K562 (cell line): ENCODE data around the gene ERGIC1. TPM values are rescaled to one million over a fixed set of nuclear protein-coding genes. Genes with fewer than 3 reads are reported as not detected.

ENCODE experiments used
- CEBPB ChIP-seq: fragments of 450-650 bp; IDR thresholded peaks from 2 replicates; pipeline ENCODE4 v1.6.1; 2016; ENCODE audit warnings: missing genetic modification characterization, missing compliant biosample characterization
- ERF ChIP-seq: fragments of 450-650 bp; formaldehyde crosslinking; IDR thresholded peaks from 2 replicates; pipeline ENCODE4 v1.4.0; 2020; ENCODE audit warnings: mild to moderate bottlenecking, mixed read lengths
- ETV5 ChIP-seq: sonication (generic); formaldehyde crosslinking; IDR thresholded peaks from 2 replicates; pipeline ENCODE4 v1.4.0; 2020; ENCODE audit warnings: low read depth, mild to moderate bottlenecking, missing genetic modification reagents
- MYC ChIP-seq, 2 experiments: fragments of 250-450 bp in 1 of 2; sonication (Bioruptor Pico) in 1 of 2; IDR thresholded peaks; 2 replicates each; pipeline versions ENCODE4 v1.5.1 to v1.6.1; 2012 to 2021; ENCODE audit warnings: low read depth in 2 of 2, borderline replicate concordance in 1 of 2, improper control_type of control experiment in 1 of 2, low read length in 1 of 2, mild to moderate bottlenecking in 1 of 2, moderate library complexity in 1 of 2
- POLR2A ChIP-seq: fragments of 450-650 bp; conservative IDR thresholded peaks from 2 replicates; pipeline ENCODE4 v1.6.1; 2016
- POLR2G ChIP-seq: fragments of 200-400 bp; formaldehyde crosslinking; IDR thresholded peaks from 2 replicates; pipeline ENCODE4 v1.6.1; 2017; ENCODE audit warnings: low read depth, mild to moderate bottlenecking, antibody characterized with exemption, low read length, moderate library complexity
- PTTG1 ChIP-seq: fragments of 450-650 bp; IDR thresholded peaks from 2 replicates; pipeline ENCODE4 v1.6.1; 2016; ENCODE audit warnings: low read depth, mild to moderate bottlenecking, missing genetic modification characterization, missing compliant biosample characterization
- PYGO2 ChIP-seq: fragments of 450-650 bp; IDR thresholded peaks from 2 replicates; pipeline ENCODE4 v1.6.1; 2016; ENCODE audit warnings: mild to moderate bottlenecking, missing genetic modification characterization, moderate library complexity, missing compliant biosample characterization
- RAD21 ChIP-seq, 2 experiments: fragments of 250-450 bp in 1 of 2; fragments of 450-650 bp in 1 of 2; sonication (Bioruptor Pico) in 1 of 2; formaldehyde crosslinking in 1 of 2; IDR thresholded peaks in 1 of 2; conservative IDR thresholded peaks in 1 of 2; 2 replicates each; pipeline versions ENCODE4 v1.4.0 to v1.8.0; 2020 to 2022; ENCODE audit warnings: mild to moderate bottlenecking in 2 of 2, moderate library complexity in 1 of 2
- TFE3 ChIP-seq: fragments of 450-650 bp; formaldehyde crosslinking; IDR thresholded peaks from 2 replicates; pipeline ENCODE4 v1.4.0; 2020; ENCODE audit warnings: mild to moderate bottlenecking, mixed read lengths
- U2AF1 ChIP-seq: fragments of 200-400 bp; formaldehyde crosslinking; optimal IDR thresholded peaks from 2 replicates; pipeline ENCODE3; 2017; ENCODE audit warnings: mild to moderate bottlenecking, low read depth, low read length, moderate library complexity
- YY1 ChIP-seq, 3 experiments: IDR thresholded peaks; 2 replicates each; pipeline ENCODE4 v1.6.1; 2011; ENCODE audit warnings: low read length in 2 of 3, mild to moderate bottlenecking in 2 of 3, moderate library complexity in 2 of 3, borderline replicate concordance in 1 of 3, control low read depth in 1 of 3, low read depth in 1 of 3; ENCODE audit not compliant: insufficient read depth in 3 of 3, insufficient replicate concordance in 2 of 3, control insufficient read depth in 1 of 3, insufficient read length in 1 of 3; ENCODE audit errors: extremely low read depth in 1 of 3
- ZNF146 ChIP-seq: IDR thresholded peaks from one replicate; pipeline ENCODE4 v1.6.1; 2018; ENCODE audit warnings: missing compliant biosample characterization; ENCODE audit not compliant: unreplicated experiment
- ZNF174 ChIP-seq: fragments of 250-450 bp; sonication (Bioruptor Pico); IDR thresholded peaks from 2 replicates; pipeline ENCODE4 v1.4.0; 2020; ENCODE audit warnings: mild to moderate bottlenecking
- ZNF384 ChIP-seq: IDR thresholded peaks from 2 replicates; pipeline ENCODE4 v1.6.1; 2012; ENCODE audit warnings: low read depth, low read length, improper control_type of control experiment
- polyA plus RNA-seq, 8 experiments: library from polyadenylated mRNA; depleted of rRNA in 4 of 8; stranded (reverse) in 5 of 8; unstranded in 3 of 8; fragments of >200 nt; fragmentation: Nextera tagmentation in 2 of 8; fragmentation: Illumina TruSeq in 1 of 8; extraction: Ambion mirVana in 2 of 8; extraction: Trizol in 1 of 8; gene quantifications; 2 replicates each; pipeline versions ENCODE4 v1.2.1 to v1.2.3, GENCODE V29; 2011 to 2014; ENCODE audit warnings: inconsistent platforms in 1 of 8, missing spikeins in 1 of 8
- total RNA-seq, 7 experiments: library from RNA; depleted of rRNA in 6 of 7; stranded (reverse); fragments of >200 nt in 6 of 7; fragmentation: Illumina TruSeq in 2 of 7; extraction: Trizol in 2 of 7; gene quantifications; 2 replicates each; pipeline versions ENCODE4 v1.2.1 to v1.2.3, GENCODE V29; 2011 to 2021; ENCODE audit warnings: low replicate concordance in 1 of 7
- TF ChIP-seq, protein P1 (sequence below), 2 experiments: IDR thresholded peaks; 2 replicates each; pipeline ENCODE4 v1.6.1; 2011; ENCODE audit warnings: borderline replicate concordance in 1 of 2, control low read depth in 1 of 2, low read depth in 1 of 2, low read length in 1 of 2, mild to moderate bottlenecking in 1 of 2, mixed read lengths in 1 of 2, moderate library complexity in 1 of 2; ENCODE audit not compliant: insufficient read depth in 1 of 2, insufficient read length in 1 of 2, poor library complexity in 1 of 2, severe bottlenecking in 1 of 2; ENCODE audit errors: extremely low read depth in 1 of 2
- TF ChIP-seq, protein P2 (sequence below): fragments of 250-450 bp; sonication (Bioruptor Pico); IDR thresholded peaks from 2 replicates; pipeline ENCODE4 v1.4.0; 2020

Gene ERGIC1
- total and polyA plus RNA-seq, 9 of the 15 experiments (the other 6 are each of a cell fraction or from before 2014, with no cell fraction given): 5.5 to 68.4 (median 36.4) TPM

- no peak for TF ChIP-seq TFE3 (CRISPR knock-in tag)
- TF ChIP-seq PYGO2: no peak
- no peak for TF ChIP-seq ZNF384
- TF ChIP-seq U2AF1: no peak
- no peak for TF ChIP-seq POLR2A
- TF ChIP-seq ETV5 (CRISPR knock-in tag): peak; percentile 76
- TF ChIP-seq, protein P1, sequence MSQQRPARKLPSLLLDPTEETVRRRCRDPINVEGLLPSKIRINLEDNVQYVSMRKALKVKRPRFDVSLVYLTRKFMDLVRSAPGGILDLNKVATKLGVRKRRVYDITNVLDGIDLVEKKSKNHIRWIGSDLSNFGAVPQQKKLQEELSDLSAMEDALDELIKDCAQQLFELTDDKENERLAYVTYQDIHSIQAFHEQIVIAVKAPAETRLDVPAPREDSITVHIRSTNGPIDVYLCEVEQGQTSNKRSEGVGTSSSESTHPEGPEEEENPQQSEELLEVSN (IDR thresholded peaks at IDR 0.05; ENCODE audit: borderline replicate concordance in 1 of 2, extremely low read depth in 1 of 2, insufficient read depth in 1 of 2, insufficient read length in 1 of 2, low read depth in 1 of 2, low read length in 1 of 2, poor library complexity in 1 of 2, severe bottlenecking in 1 of 2): no peak
- TF ChIP-seq CEBPB (tag): peak; percentile 60
- TF ChIP-seq ZNF146 (CRISPR knock-in tag): no peak
- 0 out of 2 replicates have a peak, but pooled peaks have one; percentile 16 for TF ChIP-seq POLR2G
- TF ChIP-seq, protein P2, sequence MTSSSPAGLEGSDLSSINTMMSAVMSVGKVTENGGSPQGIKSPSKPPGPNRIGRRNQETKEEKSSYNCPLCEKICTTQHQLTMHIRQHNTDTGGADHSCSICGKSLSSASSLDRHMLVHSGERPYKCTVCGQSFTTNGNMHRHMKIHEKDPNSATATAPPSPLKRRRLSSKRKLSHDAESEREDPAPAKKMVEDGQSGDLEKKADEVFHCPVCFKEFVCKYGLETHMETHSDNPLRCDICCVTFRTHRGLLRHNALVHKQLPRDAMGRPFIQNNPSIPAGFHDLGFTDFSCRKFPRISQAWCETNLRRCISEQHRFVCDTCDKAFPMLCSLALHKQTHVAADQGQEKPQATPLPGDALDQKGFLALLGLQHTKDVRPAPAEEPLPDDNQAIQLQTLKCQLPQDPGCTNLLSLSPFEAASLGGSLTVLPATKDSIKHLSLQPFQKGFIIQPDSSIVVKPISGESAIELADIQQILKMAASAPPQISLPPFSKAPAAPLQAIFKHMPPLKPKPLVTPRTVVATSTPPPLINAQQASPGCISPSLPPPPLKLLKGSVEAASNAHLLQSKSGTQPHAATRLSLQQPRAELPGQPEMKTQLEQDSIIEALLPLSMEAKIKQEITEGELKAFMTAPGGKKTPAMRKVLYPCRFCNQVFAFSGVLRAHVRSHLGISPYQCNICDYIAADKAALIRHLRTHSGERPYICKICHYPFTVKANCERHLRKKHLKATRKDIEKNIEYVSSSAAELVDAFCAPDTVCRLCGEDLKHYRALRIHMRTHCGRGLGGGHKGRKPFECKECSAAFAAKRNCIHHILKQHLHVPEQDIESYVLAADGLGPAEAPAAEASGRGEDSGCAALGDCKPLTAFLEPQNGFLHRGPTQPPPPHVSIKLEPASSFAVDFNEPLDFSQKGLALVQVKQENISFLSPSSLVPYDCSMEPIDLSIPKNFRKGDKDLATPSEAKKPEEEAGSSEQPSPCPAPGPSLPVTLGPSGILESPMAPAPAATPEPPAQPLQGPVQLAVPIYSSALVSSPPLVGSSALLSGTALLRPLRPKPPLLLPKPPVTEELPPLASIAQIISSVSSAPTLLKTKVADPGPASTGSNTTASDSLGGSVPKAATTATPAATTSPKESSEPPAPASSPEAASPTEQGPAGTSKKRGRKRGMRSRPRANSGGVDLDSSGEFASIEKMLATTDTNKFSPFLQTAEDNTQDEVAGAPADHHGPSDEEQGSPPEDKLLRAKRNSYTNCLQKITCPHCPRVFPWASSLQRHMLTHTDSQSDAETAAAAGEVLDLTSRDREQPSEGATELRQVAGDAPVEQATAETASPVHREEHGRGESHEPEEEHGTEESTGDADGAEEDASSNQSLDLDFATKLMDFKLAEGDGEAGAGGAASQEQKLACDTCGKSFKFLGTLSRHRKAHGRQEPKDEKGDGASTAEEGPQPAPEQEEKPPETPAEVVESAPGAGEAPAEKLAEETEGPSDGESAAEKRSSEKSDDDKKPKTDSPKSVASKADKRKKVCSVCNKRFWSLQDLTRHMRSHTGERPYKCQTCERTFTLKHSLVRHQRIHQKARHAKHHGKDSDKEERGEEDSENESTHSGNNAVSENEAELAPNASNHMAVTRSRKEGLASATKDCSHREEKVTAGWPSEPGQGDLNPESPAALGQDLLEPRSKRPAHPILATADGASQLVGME: no peak
- TF ChIP-seq PTTG1 (tag): no peak
- TF ChIP-seq YY1 (IDR thresholded peaks at IDR 0.05; ENCODE audit: borderline replicate concordance in 1 of 3, control insufficient read depth in 1 of 3, extremely low read depth in 1 of 3, insufficient read depth in 3 of 3, insufficient read length in 1 of 3, insufficient replicate concordance in 2 of 3, low read depth in 1 of 3, low read length in 2 of 3): peak in 2 of 3 experiments; percentile 67 to 86
- no peak for TF ChIP-seq ERF (CRISPR knock-in tag)
- no peak for TF ChIP-seq ZNF174
- no peak for TF ChIP-seq MYC (IDR thresholded peaks at IDR 0.05; ENCODE audit: low read depth, low read length)
- no peak for TF ChIP-seq MYC (CRISPR knock-in tag; IDR thresholded peaks at IDR 0.05; ENCODE audit: borderline replicate concordance, low read depth)
- TF ChIP-seq RAD21 (CRISPR knock-in tag; conservative IDR thresholded peaks at IDR 0.05 in 1 of 2, IDR thresholded peaks at IDR 0.05 in 1 of 2): peak in 1 of 2 experiments; percentile 29; a peak in 2 of 4 replicates
These were observed 67.1 kb downstream of the ERGIC1 start (continued) for GRCh38 chr5:172901012-172901780.
